GM18873 (cell line): ENCODE measurements around the gene ANXA2.

Experiments used
- ATAC-seq: cut with Tn5 transposase; IDR thresholded peaks from one replicate; pipeline ENCODE4 v1.9.1; 2021; ENCODE audit warnings: mild to moderate bottlenecking, moderate library complexity, moderate number of reproducible peaks; ENCODE audit not compliant: unreplicated experiment, low FRiP score

ANXA2 gene

DNA sequence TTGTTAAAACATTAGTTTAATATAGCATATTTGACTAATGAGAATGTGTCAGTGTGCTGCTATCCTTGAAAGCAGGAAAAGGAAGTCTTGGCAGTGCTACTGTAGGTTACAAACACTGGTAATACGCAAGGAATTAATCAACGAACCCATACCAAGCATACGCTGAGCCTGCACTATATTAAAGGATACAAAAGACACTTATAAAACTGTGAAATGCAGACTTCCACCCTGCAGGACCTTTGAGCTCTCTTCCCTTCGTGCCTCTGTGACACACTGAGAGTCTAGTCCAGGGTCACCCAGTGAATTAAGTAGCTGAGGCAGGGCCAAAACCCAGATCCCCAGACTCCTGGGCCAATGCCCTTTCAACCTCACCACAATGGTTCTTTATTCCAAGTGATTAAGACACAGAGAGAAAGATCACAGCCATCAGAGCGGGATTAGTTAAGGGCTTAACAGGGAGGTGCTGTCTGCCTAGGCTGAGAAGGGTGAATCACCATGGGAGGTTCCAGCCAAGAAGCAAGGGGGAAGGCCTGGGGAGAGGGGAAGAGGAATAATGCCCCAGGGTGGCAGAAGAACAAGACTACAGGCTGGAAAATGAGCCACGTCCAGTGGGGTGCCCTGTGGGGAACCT lies 6.8 kb downstream of the ANXA2 start:
- no peak for ATAC-seq

DNA sequence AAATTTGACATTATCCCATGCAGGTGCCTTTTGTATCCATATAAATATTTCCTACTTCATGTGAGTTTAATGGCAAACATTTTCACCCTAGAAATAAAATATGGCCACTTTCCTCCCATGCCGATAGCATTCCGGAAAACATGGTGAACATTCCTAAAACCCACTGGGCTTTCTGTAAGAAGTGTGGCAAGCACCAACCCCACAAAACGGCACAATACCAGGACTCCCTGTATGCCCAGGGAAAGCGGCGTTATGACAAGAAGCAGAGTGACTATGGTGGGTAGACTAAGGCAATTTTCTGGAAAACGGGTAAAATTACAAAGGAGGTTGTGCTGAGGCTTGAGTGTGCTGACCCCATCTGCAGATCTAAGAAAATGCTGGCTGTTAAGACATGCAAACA lies 7.6 kb downstream of the ANXA2 start:
- no peak for ATAC-seq

GRCh38 chr15:60389261-60390077 lies 8.3 kb downstream of the ANXA2 start:
- ATAC-seq: peak; percentile 61

- no peak for ATAC-seq
Measured at GRCh38 chr15:60387321-60387720, 10.5 kb downstream of the ANXA2 start.

GRCh38 chr15:60386615-60387014 lies 11.2 kb downstream of the ANXA2 start:
- no peak for ATAC-seq

DNA sequence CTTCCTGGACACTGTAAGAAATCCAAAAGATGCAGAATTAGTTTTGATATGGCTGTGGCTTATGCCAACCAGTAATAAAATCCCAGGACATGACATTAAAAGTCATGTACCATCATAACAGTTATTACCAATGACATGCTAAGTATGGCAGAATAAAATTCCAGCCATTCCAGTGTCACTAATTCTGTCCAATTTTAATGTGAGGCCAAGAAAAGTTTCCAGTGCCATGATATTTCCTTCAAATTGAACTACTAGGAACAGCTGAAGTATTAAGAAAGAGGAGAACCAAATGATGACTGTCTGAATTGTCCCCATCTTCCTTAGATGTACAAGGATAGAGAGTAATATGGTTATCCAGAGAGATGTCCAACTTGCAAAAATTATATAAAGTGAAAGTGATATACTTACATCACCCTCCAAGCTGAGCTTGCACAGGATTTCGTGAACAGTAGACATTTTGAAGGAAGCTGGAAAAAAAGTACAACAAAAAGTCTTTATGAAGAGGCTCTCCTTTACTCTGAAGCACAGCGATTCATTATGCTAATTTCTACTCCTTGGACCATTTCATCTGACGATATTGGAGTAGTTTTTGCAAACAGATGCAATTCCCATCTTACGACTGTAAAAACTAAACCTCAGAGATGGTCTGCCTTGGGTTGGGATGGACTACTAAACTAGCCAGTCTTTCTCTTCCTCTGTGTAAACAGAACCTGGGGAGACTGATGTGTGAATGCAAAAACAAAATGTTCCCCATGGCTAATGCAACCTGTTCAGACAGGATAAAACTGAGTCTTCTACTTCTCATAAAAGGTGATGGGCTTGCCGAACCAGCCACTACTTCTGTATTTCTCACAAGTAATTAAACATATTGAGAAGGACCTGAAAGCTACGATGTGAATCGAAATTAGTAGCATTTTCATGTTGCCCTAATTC lies 11.9 kb downstream of the ANXA2 start:
- no peak for ATAC-seq

- ATAC-seq: no peak
Measured at GRCh38 chr15:60384526-60385126, 13.2 kb downstream of the ANXA2 start.

DNA sequence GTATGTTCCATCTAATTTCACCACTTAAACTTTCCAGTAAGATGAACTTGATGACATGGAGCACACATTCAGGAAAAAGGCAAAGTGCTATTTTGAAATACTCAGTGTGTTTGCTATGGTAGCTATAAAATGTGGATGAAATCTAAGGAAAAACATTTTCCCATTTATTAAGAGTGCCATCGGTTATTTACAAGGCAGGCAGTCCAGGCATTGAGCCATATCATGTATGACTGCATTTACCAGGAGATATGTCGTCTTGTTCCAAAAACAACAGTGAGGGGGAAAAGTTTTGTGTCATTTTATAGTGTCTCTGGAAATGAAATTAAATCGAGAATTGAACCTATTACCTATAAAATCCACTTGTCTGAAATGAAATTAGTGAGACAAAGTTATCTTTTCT lies 13.7 kb downstream of the ANXA2 start:
- no peak for ATAC-seq

GRCh38 chr15:60382773-60383674 lies 14.8 kb downstream of the ANXA2 start:
- no peak for ATAC-seq

DNA sequence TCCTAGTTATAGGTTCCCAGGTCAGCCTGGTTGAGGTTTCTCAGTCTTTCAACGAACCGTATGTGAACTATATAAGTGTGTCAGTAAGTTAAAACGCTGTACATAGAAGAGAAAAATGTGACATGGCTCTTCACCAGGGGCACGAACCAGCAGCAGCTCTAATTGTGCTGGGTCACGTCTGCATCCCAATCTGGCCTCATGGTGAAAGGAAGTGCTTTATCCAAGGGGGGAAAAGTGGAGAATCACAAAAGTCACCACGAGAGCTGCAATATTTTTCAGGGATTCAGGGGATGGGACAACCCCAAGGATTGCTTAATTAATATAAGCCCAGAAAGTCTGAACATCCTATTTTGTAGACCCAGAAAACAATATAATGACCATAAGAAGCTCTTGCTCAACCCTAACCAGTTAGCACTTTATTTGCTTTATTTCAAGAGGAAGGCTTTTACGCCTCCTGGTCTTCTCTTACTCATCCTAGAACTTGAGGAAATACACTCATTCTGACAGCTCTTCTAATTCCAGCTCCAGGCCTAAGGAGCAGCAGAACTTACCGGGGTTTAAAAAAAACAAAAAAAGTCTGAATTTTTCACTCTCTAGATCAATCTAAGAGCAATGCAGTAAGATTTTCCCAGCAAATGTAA lies 16.5 kb downstream of the ANXA2 start:
- no peak for ATAC-seq

DNA sequence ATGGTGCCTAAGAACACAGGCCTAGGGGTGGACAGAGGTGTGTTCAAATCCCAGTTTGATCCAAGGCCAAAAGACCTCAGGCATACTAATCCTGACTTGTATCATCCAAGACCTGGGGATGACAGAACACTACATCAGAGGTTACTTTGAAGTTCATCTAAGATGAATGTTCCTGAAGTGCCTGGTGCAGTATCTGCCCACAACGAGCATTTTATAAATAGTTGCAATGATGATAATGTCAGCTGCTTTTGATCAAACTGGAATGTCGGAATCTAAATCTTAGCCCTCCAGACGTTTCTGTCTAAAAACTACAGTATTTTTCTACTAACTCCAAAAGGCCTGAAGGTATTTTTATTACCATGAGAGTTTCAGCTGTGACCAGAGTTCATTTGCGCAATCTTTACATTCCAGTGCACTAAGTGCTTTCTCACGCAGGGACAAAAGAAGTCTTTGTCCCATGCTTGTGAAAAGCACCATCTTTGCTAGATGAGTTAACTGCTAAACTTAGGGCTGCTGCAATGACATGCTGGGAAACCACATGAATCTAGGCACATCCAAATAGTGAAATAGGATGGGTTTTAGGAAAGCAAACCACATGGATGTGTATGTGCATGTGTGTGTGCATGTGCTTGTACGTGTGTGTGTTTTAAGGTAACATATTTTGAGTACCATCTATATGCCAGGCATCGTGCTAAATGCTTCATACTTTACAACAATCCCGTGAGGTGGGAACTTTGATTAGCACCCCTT lies 18.1 kb downstream of the ANXA2 start:
- no peak for ATAC-seq

DNA sequence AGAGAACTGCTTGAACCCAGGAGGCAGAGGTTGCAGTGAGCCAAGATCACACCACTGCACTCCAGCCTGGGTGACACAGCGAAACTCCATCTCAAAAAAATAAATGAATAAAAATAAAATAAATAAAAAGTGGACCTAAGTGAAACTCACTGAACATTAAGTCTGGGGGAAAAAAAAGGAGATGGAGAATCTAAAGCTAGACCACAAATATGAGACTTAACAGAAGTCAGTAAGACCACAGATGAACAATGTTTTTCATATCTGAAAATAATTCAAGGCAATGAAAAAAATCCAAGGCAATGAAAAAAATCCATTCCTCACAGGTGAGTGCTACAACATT lies 18.6 kb downstream of the ANXA2 start:
- no peak for ATAC-seq

- ATAC-seq: no peak
Measured at GRCh38 chr15:60376677-60377095, 21.1 kb downstream of the ANXA2 start.

- ATAC-seq: no peak
Measured at GRCh38 chr15:60375306-60375705, 22.5 kb downstream of the ANXA2 start.

- ATAC-seq: no peak
Measured at GRCh38 chr15:60374628-60375081, 23.1 kb downstream of the ANXA2 start.

DNA sequence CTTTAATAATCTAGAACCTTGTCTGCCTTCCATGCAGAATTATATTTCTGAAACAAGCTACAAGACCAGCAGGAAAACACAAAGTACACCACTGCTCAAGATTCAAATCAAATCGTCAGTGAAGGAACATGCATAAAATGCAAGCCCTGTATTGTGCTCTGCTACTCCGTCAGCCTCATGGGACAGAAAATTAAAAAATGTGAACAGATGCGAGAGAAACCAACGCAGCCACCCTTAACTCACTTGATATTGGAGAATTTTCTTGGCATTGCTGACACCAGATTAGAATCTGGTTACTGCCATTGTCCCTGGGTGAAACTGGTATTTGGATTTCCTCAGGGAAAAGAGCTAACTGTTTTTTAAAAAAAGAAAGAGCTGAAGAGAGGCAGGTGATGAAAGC lies 23.6 kb downstream of the ANXA2 start:
- no peak for ATAC-seq

- ATAC-seq: no peak
Measured at GRCh38 chr15:60373745-60374144, 24.0 kb downstream of the ANXA2 start.

DNA sequence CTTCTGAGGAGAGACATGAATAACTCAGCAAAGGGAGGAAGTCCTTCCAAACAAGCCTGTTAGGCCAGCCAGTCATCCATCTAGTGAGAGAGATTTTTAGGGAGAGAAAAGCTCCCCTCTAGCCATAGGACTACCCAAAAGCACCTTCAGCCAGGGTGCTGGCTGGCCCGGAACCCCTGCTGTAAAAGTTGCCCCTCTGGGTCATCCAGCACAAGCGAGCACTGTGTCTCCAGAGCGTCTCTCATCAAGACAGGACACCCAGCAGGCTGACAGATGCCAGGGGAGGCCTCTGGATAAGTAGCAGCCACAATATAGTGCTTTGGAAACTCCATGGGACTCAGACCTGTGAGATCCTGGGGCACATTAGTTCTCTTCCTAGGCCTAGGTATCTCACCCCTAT lies 24.5 kb downstream of the ANXA2 start:
- no peak for ATAC-seq
